ENCODE data around the gene CDH20.

CDH20 gene

DNA sequence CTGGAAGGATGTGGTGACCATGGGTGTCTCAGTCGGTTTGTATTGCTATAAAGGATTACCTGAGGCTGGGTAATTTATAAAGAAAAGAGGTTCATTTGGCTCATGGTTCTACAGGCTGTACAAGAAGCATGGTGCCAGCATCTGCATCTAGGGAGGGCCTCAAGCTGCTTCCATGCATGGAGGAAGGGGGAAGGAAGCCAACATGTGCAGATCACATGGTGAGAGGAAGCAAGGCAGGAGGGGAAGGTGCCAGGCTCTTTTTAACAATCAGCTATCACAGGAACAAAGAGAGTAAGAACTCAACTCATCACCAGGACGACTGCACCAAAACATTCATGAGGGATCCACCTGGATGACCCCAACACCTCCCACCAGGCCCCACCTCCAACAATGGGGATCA is 209.4 kb downstream of the CDH20 start:
- no peak for DNase-seq

DNA sequence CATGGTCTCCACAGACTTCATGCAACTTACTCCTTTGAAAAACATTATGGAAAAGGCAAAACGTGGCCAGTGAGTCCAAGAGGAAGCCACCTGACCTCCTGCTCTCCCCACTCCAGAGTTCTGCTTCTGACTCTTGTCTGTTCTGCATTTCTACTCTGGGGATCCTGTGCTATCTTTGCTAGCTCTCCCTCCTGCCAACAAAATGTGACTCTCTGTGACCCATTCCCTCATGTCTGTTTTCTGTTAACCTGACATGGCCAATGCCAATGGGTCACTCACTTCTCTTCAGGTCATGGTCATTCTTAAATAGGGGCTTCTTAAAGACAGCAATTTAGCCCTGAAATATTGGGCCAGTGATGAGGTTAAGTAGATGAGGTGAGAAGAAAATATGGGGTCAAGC is 210.3 kb downstream of the CDH20 start:
- DNase-seq: no peak

DNA sequence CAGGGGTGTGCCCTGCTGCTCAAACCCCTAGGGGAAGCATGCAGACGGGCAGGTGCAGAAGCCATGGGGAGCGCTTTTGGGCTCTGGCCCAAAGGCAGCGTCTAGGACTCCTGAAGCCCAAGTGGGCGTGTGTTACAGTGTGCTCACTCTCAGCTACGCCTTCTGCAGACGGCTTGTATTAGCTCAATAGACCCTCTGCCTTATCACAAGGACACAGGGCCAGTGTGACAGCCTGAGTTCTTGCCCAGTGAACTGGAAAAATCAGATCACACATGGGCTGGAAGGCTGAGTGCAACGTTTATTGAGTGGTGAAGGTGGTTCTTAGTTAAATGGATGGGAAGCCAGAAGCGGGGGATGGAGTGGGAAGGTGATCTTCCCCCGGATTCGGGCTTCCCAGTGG is 210.9 kb downstream of the CDH20 start:
- DNase-seq: no peak

DNA sequence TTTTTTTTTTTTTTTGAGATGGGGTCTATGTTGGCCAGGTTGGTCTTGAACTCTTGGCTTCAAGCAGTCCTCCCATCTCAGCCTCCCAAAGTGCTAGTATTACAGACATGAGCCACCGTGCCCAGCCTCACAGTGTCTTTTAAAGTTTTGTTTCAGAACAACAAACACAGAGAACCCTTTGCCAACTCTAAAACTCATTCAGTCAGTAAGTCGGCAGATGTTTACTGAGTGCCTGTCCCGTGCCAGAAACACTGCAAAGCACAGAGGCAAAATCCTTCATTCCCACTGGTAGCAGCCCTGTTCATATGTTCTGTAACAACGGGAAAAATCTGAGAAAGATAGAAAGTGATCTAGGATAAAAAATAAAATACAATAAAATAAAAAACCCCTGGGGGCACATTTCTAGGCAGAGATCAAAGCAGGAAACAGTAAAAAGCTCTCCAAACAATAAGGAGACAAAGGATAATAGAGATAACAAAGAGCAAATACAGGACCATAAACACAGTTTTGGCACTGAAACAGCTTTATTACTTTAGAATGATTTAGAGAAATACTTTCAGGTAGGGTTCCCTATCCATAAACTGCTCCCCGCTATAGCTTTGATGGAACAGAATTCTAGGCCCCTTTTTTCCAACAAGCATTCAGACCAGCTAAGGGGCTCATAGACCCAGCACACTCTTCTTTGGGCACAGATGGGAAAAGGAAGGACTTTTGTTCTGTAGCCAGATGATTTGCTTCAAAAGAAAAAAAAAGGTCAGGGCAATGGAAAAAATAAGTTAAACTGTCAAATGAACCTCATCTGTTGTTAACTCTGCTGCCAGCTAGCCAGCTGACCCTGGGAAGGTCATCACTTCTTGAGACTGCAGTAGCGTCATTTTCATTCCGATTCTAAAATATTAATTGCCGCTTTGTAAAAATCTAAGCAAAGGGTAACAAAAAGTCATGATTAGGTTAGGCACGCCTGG is 212.3 kb downstream of the CDH20 start:
- no peak for DNase-seq

DNA sequence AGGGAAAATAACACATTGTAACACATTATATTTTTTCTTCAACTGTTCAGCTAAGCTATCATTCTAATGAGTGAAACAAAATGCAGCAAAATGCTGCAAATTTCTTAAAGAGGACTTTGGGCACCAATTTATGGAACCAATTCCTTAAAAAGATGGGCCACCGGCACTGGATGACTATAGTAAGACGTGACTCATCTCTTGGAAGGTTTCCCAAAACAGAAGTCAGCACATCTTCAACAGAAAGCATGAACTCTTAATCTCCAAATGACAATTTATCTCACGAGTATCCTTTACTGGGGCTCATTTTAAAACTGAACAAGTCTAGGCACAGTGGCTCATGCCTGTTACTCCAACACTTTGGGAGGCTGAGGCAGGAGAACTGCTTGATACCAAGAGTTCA is 213.4 kb downstream of the CDH20 start:
- no peak for DNase-seq

DNA sequence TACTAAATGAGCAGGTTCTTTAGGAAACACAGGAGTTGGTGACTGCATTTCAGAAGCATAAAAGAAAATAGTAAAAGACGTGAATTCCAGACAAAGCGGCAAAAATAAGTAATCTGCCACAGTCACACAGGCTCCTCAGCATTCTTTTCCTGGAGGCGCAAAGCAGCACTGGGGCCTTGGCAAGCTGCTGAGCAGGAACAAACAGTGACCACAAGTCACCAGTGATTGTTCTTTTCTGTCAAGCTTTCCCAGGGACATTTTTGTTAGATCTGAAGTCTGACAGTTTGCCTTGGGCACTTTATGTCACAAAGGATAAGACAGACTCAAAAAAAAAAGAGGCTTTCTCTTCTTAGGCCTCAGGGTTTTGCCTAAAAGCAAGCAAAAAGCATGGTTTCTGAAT is 216.2 kb downstream of the CDH20 start:
- DNase-seq: no peak

DNA sequence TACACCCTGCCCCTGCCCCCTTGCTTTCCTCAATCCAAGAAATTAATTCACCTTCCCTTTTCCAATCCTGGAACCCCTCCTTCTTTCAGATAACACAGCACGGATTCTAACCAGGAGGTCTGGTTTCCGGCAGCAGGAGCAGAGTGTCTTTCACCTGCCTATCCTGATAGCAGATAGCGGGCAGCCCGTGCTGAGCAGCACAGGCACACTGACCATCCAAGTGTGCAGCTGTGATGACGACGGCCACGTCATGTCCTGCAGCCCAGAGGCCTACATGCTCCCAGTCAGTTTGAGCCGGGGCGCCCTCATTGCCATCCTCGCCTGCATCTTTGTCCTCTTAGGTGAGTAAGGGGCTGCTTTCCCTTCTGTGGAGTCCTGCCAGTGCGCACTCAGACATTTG is 216.7 kb downstream of the CDH20 start:
- DNase-seq: no peak

DNA sequence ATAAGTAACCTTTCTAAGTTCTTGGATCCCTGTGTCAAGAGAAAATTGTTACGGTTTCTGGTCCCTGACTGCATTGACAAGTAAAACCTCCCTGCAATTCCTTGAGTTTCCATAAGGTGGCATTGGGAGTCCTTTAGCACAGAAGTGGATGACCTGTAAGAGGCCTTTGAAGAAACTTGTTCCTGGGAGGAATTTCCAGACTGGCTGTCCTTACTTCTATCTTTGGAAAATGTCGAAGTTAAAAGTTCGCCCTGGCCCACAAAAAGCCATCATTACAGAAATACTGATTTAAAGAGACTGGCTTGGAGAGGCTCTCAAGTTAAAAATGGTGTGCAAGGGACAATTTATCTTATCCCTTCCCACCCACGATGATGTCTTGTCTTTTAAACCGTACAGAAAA is 218.4 kb downstream of the CDH20 start:
- no peak for DNase-seq

DNA sequence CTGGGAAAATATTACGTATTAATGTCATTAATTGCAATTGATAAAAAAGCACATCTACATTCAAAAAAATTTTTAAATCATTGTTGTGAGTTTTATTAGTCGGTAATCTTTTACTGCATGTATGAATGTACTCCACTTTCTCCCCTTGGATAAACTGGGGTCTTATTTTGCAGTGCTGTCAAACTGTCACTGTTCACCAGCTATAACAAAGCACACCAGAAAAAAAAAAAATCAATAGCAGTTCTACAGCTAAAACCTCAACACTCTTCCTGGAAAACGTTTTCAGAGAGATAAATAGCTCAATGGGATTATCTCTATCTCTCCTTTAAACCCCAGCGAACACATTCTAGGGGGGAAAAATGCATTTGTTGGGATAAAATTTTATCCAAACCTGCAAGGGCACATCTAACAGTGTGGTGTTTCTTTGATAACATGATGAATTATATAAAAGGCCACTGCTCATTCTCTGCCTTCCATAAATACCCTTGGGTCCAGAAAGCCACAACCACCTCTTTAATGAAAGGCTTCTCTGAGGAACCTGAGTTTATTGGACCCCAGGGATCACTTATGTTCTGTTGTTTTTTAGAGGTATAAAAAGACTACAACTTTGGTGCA is 219.9 kb downstream of the CDH20 start:
- DNase-seq: no peak

DNA sequence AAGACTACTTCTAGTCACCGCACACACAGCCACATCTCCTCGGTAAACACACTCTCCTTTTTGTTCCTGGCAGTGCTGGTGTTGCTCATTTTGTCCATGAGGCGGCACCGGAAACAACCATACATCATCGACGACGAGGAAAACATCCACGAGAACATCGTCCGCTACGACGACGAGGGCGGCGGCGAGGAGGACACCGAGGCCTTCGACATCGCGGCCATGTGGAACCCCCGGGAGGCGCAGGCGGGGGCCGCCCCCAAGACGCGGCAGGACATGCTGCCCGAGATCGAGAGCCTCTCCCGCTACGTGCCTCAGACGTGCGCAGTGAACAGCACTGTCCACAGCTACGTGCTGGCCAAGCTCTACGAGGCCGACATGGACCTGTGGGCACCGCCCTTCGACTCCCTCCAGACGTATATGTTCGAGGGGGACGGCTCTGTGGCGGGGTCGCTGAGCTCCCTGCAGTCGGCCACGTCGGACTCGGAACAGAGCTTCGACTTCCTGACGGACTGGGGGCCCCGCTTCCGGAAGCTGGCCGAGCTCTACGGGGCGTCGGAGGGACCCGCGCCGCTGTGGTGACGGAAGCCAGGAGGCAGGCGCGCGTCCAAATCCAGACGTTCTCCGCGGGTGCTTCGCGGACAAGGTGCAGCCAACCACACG is 221.0 kb downstream of the CDH20 start:
- DNase-seq: no peak

DNA sequence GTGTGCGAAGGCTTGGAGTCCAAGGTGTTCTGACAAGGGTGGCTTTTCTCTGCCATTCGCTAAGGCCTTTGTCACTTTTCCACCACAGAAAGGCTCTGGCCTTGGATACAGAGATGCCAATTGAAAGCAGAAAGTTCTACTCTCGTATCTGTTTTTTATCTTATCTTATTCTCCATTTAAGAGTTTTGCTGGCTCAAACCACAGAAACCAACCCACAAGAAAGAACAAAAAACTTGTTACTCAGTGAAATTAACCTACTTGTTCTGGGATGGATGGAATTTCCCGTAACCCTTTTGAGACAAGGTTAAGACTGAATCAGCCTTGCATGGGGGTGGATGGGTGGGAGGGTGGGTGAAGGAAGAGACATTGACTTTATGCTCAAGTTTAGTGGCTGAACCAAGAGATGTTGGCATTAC is 221.7 kb downstream of the CDH20 start:
- DNase-seq: no peak

DNA sequence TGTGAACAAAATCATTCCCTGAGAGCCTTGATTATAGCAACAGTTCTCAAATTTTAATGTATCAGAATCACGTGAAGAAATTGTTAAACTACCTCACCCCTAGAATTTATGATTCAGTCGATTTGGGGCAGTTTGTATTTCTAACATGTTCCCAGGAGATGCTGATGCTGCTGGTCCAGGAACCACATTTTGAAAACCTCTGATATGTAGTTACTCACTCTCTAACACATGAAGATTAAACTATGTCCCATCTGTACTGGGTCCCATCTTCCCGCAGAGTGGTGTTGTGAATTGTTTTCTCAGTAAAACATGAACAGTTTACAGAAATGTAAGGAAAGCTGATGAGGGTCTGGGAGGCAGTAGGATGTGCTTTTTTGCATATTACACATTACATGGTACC is 223.1 kb downstream of the CDH20 start:
- no peak for DNase-seq

DNA sequence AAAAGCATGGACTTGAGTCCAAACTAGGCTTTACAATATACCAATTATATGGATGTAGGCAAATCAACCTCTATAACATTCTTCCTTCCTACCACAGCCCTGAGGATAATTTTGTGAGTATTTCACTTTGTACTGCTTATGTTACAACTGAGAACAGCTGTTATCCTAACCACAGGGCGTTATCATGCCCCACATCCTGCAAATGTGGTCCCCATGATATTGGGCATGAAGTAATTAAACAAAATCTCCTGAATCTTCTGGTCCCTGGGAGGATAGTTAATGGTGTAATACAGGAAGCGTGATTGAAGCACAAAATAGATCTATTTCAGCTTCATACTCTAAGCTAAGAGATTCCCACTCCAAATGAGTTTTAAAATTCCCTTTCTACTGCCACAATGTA is 223.6 kb downstream of the CDH20 start:
- DNase-seq: no peak

DNA sequence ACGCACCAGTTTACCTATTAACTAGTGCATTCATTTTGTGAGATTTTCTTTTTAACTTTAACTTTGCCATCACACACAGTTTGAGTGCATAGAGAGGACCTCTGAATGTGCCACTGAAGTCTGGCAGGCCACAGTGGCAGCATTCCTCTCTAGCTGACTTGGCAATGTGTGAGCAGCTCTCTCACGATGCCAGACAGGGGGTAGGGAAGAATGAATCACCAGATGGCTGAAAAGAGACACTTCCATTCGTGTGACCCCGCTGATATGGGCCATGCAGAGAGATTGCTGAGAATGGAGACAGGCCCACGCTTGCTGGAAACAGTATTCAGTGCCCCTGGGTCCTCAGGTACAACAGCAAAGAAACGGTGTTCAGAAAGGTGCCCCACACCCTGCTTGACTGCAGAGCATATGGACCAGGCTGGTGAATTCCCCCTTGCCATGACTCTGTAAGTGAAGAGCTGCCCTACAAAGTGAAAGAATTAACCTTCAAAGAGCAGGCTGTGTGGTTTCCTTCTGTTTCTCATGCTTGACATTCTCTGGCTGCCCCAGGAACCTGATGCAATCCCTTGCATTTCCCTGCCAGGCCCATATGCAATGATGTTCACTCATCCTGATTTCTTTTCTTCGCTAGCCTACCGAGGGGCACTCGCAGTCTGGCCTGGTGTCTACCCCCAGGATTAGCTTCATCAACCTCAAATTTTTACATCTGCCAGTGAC is 236.1 kb downstream of the CDH20 start:
- no peak for DNase-seq

DNA sequence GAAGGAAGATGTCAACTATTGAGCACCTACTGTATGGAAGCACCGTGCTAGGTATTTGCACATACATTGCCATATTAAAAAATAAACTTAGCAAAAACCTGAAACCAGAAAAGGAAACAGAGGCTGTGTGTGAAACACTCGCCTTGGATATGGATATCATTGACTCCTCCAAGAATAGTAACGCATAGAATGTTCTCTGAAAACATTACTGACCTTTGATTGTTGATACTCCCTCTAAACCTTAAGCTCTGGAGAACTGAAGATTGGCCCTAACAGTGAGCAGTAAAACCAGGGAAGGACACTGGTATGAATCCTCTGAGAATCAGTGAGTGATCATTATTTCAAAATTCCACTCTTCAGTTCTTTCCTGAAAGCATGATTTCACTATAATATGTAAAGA is 236.8 kb downstream of the CDH20 start:
- DNase-seq: no peak

DNA sequence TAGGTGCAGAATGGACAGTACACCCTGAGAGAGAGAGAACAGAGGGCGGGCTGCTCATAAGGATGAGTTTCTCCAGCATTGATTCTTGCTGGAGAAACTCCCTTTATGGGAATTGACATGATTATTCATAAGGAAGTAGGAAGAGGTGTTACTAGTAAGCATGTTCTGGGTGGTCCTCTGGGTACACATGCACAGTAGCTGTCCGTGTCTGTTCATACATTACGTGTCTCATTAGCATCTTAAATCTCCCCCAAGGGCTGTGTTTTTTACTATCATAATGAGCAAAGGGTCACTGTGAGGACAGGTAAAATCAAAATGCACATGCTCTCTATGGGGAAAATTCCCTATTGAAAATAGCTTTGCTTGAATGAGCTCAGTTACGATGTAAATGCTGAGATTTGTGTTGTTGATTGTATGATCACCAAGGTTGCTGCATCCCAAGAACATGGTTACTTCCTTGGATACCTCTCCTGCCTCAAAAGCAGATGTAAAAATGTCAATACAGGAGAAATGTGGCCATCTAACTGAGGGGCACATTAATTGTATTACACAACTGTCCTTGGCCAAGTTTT is 238.9 kb downstream of the CDH20 start:
- no peak for DNase-seq

DNA sequence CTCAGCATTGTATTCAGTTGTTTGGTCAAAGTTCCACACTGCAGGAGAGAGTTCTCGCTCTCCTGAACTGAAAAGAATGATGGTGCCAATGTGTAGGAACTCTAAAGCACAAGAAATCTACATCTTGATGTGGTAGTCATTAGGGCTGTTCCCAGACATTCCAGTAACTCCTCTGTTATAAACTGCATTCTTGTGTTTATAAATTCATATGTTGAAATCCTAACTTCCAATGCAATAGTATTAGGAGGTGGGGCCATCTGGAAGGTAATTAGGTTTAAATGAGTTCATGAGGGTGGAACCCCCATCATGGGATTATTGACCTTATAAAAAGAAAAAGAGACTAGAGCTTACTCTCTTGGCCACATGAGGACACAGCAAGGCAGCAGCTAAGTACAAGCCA is 239.6 kb downstream of the CDH20 start:
- no peak for DNase-seq

DNA sequence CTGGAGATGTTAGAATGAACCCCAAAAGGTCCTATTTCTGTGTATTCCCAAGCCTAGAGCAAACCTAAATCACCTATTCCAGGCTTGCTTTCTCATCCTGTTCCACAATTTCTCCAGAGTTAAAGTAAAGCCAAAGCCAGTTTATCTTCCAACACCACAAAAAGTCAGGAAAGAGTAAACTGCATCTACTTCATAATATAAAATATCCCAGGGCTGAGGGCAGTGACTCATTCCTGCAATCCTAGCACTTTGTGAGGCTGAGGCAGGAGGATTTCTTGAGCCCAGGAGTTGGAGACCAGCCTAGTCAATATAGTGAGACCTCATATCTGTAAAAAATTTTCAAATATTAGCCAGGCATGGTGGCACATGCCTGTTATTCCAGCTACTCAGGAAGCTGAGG is 241.4 kb downstream of the CDH20 start:
- DNase-seq: no peak

DNA sequence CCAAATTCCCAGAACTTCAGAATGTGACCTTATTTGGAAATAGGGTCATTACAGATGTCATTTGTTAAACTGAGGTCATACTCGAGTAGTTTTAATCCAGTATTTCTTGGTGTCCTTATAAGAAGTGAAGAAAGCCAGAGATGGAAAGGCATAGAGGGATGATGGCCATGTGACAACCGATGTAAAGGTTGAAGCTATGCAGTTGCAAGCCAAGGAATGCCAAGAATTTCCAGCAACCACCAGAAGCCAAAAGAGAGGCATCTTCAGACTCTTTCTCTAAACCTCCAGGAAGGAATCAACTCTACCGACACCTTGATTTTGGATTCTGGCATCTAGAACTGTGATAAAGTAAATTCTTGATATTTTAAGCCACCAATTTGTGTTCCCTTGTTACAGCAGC is 242.2 kb downstream of the CDH20 start:
- no peak for DNase-seq

DNA sequence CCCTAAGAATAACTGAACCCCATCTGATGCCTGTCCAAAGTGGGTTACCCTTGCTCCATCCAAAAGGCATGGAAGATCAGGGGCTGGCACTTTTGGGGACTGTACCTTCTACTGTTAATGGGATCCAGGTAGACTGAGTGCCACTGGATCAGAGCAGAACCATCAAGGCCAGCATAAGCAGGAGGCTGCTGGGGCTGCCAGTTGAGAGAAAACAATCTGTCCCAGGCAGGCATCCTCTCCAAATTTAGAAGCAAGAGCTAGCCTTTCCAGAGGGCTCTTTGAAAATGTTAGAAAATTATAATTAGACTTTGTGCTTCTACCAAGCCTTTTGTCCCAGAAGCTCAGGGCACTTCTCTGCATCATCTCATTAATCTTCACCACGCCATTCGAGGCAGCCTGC is 245.6 kb downstream of the CDH20 start:
- no peak for DNase-seq

DNA sequence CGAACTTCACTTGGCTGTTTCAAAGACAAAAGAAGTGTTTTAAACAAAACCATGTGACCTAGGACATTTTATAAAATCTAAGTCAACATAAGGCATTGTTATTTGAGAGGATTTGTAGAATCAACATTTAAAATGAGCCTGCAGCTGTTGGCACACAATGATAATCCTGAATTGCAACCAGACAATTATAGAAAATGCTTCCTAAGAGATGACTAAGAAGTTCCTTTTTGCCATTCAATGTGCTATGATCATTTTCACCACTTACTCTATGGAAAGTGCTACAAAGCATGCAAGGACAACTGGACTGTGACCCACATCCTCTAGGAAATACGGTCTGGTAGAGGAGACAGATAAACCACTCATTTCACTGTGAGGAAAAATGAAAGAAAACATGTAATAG is 246.4 kb downstream of the CDH20 start:
- no peak for DNase-seq

DNA sequence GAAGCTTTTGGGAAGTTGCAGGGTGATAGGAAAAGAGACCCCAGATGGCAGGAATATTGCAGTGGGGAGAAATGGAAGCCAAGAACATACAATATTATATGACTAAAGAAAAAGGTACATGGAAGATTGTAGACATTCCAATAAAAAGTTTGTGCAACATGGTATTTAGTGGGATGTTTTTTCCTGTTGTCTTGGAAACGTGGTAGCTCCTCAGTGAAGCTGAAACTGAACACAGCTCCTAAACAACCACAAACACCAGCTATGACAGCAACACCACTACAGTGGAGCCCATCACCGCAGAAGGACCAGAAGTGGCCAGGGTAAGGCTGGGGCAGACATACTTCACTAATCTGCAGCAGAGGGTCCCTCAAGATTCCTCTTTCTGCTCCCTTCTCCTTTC is 246.8 kb downstream of the CDH20 start:
- DNase-seq: no peak

DNA sequence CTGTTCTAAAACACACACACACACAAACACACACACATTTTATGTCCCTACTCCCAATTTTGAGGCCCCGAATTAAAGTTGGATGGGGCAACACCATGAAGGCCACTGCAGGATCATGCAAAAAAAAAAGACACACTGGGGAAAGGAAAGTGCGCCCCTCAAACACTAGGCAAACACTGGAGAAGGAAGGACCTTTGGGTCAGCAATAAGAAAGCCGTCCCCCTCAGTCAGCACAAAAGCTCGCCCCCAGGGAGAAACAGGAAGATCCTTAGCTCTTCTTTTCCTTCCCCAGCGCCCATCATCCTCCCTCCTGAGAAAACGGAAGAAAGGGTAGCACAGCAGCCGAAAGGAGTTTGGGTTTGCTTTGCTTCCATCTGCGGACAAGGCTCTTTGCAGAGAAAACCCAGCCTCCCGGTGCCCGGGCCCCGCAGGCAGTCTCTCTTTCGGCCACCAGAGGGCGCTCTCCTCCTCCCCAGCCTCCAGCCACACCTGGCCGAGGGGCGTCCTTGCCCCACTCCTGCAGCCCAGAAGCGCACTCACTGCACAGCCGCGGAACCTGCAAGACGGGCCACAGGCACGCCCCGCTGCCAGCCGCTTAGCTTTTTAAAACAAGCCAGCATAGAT is 248.5 kb downstream of the CDH20 start:
- no peak for DNase-seq

All from NCI-H2081 treated with DMSO at 0.1 percent for 48 hours (cell line).